GM18907 (cell line): Measurements from ENCODE around the gene HEXB.
"Not testable (repeated sequence)": the region's sequence is repeated elsewhere in the genome, so short reads cannot be mapped to it uniquely, and the experiment has no call there.

Experiments used
- ATAC-seq: cut with Tn5 transposase; IDR thresholded peaks from one replicate; pipeline ENCODE4 v1.9.1; 2021; ENCODE audit warnings: mild to moderate bottlenecking, moderate library complexity; ENCODE audit not compliant: unreplicated experiment

Gene HEXB

GRCh38 chr5:74657165-74657564 is 27.9 kb upstream of the HEXB start:
- ATAC-seq, result no peak

DNA sequence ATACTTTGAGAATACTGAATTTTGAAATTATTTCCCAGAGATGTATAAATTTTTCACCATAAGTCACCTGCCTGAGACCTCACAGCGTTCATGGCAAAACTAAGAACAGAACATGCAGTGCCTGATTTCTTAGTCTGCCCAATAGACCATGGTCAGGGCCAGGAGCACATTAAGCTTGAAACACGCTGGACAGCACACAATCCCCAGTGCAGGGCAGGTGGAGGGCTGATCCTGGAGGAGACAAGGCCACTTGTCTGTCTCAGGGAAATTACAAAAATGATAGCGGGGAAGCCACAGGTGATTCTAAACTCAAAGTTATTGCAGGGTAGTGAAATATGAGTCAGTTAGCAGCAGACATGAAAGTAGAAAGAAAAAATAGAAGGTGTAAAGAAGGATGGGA is 25.9 kb upstream of the HEXB start:
- ATAC-seq, result no peak

- no peak for ATAC-seq
These were observed 24.9 kb upstream of the HEXB start for GRCh38 chr5:74660140-74660539.

GRCh38 chr5:74660873-74661272 is 24.2 kb upstream of the HEXB start:
- ATAC-seq, result no peak

GRCh38 chr5:74664551-74664950 is 20.5 kb upstream of the HEXB start:
- no peak for ATAC-seq

GRCh38 chr5:74665273-74665672 is 19.8 kb upstream of the HEXB start:
- no peak for ATAC-seq

DNA sequence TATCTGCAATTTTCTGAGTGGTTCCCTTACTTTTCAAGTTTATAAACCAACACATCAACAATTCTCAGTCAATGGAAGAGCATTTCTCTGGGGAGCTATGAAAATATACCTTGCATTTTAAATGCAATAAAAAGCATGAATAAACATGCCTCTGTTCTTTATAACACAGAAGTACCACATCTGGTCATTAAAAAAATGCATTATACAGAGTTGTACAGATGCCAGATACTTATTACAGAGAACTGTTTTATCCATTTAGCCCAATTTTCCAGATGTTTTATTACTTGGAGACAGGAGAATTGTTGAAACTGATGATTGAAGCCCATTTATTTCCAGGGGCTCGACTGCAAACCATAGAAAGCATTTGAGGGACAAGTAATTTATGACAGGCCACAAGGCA is 19.2 kb upstream of the HEXB start:
- ATAC-seq, result no peak

DNA sequence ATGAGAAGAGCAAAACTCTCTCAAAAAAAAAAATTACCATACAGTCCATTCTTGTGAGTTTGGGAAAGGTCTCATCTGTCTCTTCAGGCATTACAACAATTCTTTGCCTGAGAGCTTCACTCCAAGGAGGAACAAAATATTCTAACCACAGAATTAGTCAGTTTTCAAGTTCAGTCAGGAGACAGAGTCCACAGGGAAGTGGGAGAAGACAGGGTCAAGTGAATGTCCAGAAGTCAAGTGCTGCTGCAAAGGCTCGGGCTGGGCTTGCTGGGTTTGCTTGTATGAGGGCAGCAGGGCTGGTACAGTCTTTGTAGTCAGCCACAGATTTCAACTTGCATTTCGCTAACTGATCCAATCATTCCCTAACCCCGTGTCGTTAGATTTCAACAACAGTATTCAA is 17.6 kb upstream of the HEXB start:
- ATAC-seq, result no peak

DNA sequence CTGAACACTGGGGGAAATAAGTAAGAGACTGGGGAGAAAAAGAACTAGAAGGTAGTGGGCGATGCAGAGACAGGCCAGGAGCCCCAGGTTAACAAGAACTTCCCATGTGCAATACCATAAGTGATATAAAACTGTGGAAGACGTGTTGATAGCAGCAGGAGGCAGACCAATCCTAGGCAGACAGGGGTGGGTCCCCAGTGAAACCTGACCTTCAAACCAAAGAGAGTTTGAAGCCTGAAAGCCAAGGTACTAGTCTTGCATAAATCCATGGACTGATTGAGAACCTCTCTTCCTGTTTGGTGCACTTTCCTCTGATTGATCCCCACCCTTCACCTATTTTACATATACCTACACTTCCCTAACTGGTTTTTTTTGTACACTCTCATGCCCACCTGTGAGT is 15.2 kb upstream of the HEXB start:
- no peak for ATAC-seq

DNA sequence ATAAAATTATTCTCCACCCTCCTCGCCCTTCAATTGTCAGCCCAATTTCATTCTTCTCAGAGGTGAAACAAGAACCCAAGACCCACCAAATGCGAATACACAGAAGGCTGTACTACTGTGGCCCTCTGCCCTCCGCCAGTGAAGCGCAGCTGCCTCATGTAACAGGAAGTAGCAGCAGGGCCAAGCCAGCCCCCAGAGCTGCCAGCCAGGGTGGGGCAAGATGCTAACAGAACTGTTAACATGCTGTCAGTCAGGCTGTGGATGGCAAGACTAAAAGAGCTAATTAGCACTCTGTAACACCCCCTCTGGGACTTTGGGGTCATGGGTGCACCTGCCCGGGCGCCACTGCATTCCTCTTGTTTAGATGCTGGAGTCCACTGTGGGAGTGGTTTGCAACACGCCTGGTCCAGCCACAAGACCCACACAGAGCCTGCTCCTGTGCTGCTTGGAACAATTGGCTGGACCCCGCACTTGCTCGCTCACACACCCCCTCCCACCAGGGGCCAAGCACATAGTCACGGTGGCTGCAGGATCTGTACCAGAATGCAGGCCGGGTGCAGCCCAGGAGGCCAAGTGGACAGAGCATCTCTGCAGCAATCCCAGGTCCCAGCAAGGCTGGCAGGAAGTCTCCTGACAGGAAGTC is 14.5 kb upstream of the HEXB start:
- ATAC-seq, result no peak

- ATAC-seq, result no peak
These were observed 12.7 kb upstream of the HEXB start for GRCh38 chr5:74672215-74672877.

- no peak for ATAC-seq
These were observed 11.8 kb upstream of the HEXB start for GRCh38 chr5:74673011-74673790.

DNA sequence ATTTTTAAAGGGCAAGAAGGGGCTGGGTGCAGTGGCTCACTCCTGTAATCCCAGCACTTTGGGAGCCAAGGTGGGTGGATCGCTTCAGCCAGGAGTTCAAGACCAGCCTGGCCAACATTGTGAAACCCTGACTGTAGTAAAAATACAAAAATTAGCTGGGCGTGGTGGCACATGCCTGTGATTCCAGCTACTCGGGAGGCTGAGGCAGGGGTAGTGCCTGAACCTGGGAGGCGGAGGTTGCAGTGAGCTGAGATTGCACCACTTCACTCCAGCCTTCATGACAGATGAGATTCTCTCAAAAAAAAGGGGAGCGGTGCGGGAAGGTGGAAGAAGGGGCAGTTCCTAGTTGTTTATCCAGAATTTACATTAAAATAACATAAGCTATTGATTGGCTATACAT is 8.6 kb upstream of the HEXB start:
- not testable (repeated sequence) for ATAC-seq

- not testable (repeated sequence) for ATAC-seq
These were observed 6.9 kb upstream of the HEXB start for GRCh38 chr5:74678123-74678522.

DNA sequence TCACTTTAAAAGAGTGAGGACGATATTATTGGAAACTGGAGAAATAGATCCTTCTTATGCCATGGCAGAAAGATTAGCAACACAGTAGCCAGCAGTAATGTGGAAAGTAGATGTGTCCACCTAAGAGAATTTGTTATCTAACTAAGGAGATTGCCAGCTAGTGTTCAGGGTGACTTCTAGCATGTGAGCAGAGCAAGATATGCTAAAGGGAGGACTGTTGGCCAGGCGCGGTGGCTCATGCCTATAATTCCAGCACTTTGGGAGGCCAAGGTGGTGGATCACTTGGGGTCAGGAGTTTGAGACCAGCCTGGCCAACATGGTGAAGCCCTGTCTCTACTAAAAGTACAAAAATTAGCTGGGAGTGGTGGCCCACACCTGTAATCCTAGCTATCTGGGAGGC is 5.7 kb upstream of the HEXB start:
- ATAC-seq, result not testable (repeated sequence)

DNA sequence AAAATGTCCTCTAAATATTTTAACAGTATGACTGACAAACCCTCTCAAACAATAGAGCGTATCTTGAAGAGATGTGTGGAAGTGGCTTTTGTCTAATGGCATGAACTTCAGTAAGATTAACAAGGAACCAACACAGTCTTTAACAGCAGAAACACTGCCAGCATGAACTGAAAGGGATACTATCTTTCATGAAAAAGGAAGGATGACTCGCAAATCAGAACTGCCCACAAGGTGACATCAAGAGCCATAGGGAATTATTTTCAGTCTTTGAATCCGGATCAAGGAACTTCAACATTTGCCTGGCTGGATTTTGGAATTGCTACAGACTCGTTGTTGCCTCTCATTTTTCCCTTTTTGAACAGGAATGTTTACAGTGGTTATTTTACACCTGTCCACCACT is 5.1 kb upstream of the HEXB start:
- ATAC-seq, result no peak

GRCh38 chr5:74685979-74686631 is 1.1 kb downstream of the HEXB start:
- ATAC-seq, result peak; percentile 66

DNA sequence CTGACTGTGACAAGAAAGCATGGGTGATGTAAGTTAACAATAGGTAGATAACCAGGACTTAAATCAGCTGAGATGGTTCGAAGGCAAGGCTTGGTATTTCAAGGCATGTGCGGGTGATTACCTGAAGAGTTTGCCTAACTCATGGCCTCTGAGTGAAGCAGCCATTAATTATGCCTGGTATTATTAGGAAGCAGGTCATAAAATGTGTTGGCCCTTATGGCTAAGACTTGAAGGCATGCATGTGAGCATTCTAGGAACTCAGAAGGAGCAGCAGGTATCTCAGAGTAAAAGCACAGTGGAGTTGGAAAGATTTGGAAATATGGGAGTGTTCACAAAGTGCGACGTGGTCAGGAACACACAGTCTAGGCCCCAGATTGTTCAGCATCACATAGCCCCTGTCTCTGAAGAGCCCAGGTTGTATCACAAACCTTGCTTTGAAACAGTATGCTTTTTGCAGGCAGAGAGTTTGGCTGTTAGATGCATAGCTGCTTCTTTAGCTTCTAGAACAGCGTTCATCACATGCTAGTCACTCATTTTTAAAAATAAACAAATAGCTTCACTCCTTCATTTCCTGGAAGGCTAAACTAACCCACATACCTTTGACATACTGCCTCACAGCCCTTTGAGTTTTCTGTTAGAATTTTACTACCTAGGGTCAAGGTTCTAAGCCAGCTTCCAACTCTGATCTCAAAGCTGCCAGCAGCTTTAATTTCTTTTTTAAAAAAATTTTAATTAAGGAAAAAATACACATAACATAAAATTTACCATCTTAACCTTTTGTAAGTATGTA is 2.1 kb downstream of the HEXB start:
- no peak for ATAC-seq

- no peak for ATAC-seq
These were observed 8.2 kb downstream of the HEXB start for GRCh38 chr5:74693191-74693590.

GRCh38 chr5:74717596-74717995 is 32.6 kb downstream of the HEXB start:
- no peak for ATAC-seq

- ATAC-seq, result no peak
These were observed 37.2 kb downstream of the HEXB start for GRCh38 chr5:74722271-74722670.
